Endothelial cell of umbilical vein (primary cell): ENCODE data around the gene RIMBP2.

ENCODE experiments used
- CTCF ChIP-seq, 2 donors: IDR thresholded peaks; 1 replicate in 1 of 2; 2 replicates in 1 of 2; pipeline ENCODE4 v1.5.1; 2011; ENCODE audit warnings: low read length in 2 of 2, mild to moderate bottlenecking in 2 of 2, moderate library complexity in 2 of 2, control low read depth in 1 of 2, inconsistent platforms in 1 of 2, low read depth in 1 of 2; ENCODE audit not compliant: insufficient read depth in 1 of 2; ENCODE audit errors: extremely low read depth in 1 of 2
- EZH2 ChIP-seq: IDR thresholded peaks from 2 replicates; pipeline ENCODE4 v1.6.1; 2012; ENCODE audit warnings: borderline replicate concordance, low read depth, mild to moderate bottlenecking, moderate library complexity, low read length, inconsistent platforms; ENCODE audit not compliant: severe bottlenecking
- FOS ChIP-seq: IDR thresholded peaks from 2 replicates; pipeline ENCODE4 v1.6.1; 2011; ENCODE audit warnings: mild to moderate bottlenecking, low read length, moderate library complexity, borderline replicate concordance; ENCODE audit not compliant: insufficient read depth
- JUN ChIP-seq: IDR thresholded peaks from 2 replicates; pipeline ENCODE4 v1.6.1; 2011; ENCODE audit warnings: borderline replicate concordance, low read depth; ENCODE audit not compliant: insufficient read length, insufficient read depth
- MYC ChIP-seq: IDR thresholded peaks from one replicate; pipeline ENCODE4 v1.6.1; 2011; ENCODE audit warnings: mild to moderate bottlenecking, low read depth, low read length
- POLR2A ChIP-seq: IDR thresholded peaks from 2 replicates; pipeline ENCODE4 v1.6.1; 2012; ENCODE audit warnings: low read depth, mild to moderate bottlenecking, control low read depth, low read length

GRCh38 chr12:130440411-130441080 lies 275.6 kb downstream of the RIMBP2 start:
- TF ChIP-seq POLR2A (no peak), CTCF (IDR thresholded peaks at IDR 0.05; ENCODE audit: extremely low read depth in 1 of 2, insufficient read depth in 1 of 2, low read depth in 1 of 2, low read length in 2 of 2) (no peak), EZH2 (no peak), JUN (no peak), MYC (no peak), FOS (no peak)
